Measurements from ENCODE around the gene LILRB3.
A peak's percentile ranks its signal among the peaks of the same experiment; 100 is the strongest.
"Not testable (repeated sequence)": the region's sequence is repeated elsewhere in the genome, so short reads cannot be mapped to it uniquely, and the experiment has no call there.

LILRB3 gene

GRCh38 chr19:54183431-54183830, 39.4 kb downstream of the LILRB3 start:
- Histone ChIP-seq H3K27ac (ENCODE audit: low read length) (no peak overlapping the region), H3K36me3 (ENCODE audit: insufficient read depth, low read depth, low read length) (peaks cover 42% of the 10 kb centered on the region), H3K4me1 (ENCODE audit: insufficient read depth, low read length) (no peaks in the 10 kb centered on the region; the same call in 1 of the 2 replicates), H3K27me3 (ENCODE audit: insufficient read depth, low read length) (no peaks in the 10 kb centered on the region), H3K4me3 (ENCODE audit: low read length) (no peak overlapping the region), H3K9me3 (ENCODE audit: insufficient read depth, low read depth, low read length) (no peaks in the 10 kb centered on the region), H3K9ac (ENCODE audit: low read depth, low read length) (no peak overlapping the region)

GRCh38 chr19:54181894-54182293, 40.9 kb downstream of the LILRB3 start:
- not testable (repeated sequence) for H3K27me3 ChIP-seq (ENCODE audit: insufficient read depth, low read length); H3K4me3 ChIP-seq (ENCODE audit: low read length); H3K4me1 ChIP-seq (ENCODE audit: insufficient read depth, low read length); H3K9ac ChIP-seq (ENCODE audit: low read depth, low read length); H3K9me3 ChIP-seq (ENCODE audit: insufficient read depth, low read depth, low read length); H3K27ac ChIP-seq (ENCODE audit: low read length)
- H3K36me3 ChIP-seq (ENCODE audit: insufficient read depth, low read depth, low read length) = peaks cover 41% of the 10 kb centered on the region

GRCh38 chr19:54180691-54181091, 42.1 kb downstream of the LILRB3 start:
- Histone ChIP-seq H3K27ac (ENCODE audit: low read length) (no peak overlapping the region), H3K9ac (ENCODE audit: low read depth, low read length) (no peak overlapping the region), H3K36me3 (ENCODE audit: insufficient read depth, low read depth, low read length) (peaks cover 40% of the 10 kb centered on the region), H3K27me3 (ENCODE audit: insufficient read depth, low read length) (no peaks in the 10 kb centered on the region), H3K4me1 (ENCODE audit: insufficient read depth, low read length) (no peaks in the 10 kb centered on the region), H3K4me3 (ENCODE audit: low read length) (no peak overlapping the region), H3K9me3 (ENCODE audit: insufficient read depth, low read depth, low read length) (no peaks in the 10 kb centered on the region)

GRCh38 chr19:54179921-54180461, 42.8 kb downstream of the LILRB3 start:
- H3K36me3 ChIP-seq (ENCODE audit: insufficient read depth, low read depth, low read length) = peaks cover 35% of the 10 kb centered on the region
- no peak overlapping the region for H3K4me3 ChIP-seq (ENCODE audit: low read length)
- H3K9ac ChIP-seq (ENCODE audit: low read depth, low read length) = no peak overlapping the region
- H3K9me3 ChIP-seq (ENCODE audit: insufficient read depth, low read depth, low read length) = no peaks in the 10 kb centered on the region
- no peak overlapping the region for H3K27ac ChIP-seq (ENCODE audit: low read length)
- no peaks in the 10 kb centered on the region for H3K4me1 ChIP-seq (ENCODE audit: insufficient read depth, low read length)
- no peaks in the 10 kb centered on the region for H3K27me3 ChIP-seq (ENCODE audit: insufficient read depth, low read length)

- Histone ChIP-seq H3K27ac (ENCODE audit: low read length) (no peak overlapping the region), H3K9me3 (ENCODE audit: insufficient read depth, low read depth, low read length) (no peaks in the 10 kb centered on the region), H3K36me3 (ENCODE audit: insufficient read depth, low read depth, low read length) (peaks cover 35% of the 10 kb centered on the region), H3K27me3 (ENCODE audit: insufficient read depth, low read length) (no peaks in the 10 kb centered on the region), H3K4me3 (ENCODE audit: low read length) (no peak overlapping the region), H3K9ac (ENCODE audit: low read depth, low read length) (no peak overlapping the region), H3K4me1 (ENCODE audit: insufficient read depth, low read length) (no peaks in the 10 kb centered on the region)
These were observed 43.5 kb downstream of the LILRB3 start for GRCh38 chr19:54179262-54179852.

GRCh38 chr19:54178581-54179261, 44.1 kb downstream of the LILRB3 start:
- no peak overlapping the region for H3K27ac ChIP-seq (ENCODE audit: low read length)
- H3K4me3 ChIP-seq (ENCODE audit: low read length) = no peak overlapping the region
- no peaks in the 10 kb centered on the region for H3K27me3 ChIP-seq (ENCODE audit: insufficient read depth, low read length)
- no peaks in the 10 kb centered on the region for H3K9me3 ChIP-seq (ENCODE audit: insufficient read depth, low read depth, low read length)
- no peak overlapping the region for H3K9ac ChIP-seq (ENCODE audit: low read depth, low read length)
- H3K36me3 ChIP-seq (ENCODE audit: insufficient read depth, low read depth, low read length) = peaks cover 35% of the 10 kb centered on the region
- no peaks in the 10 kb centered on the region for H3K4me1 ChIP-seq (ENCODE audit: insufficient read depth, low read length)

GRCh38 chr19:54173951-54174834, 48.6 kb downstream of the LILRB3 start:
- Histone ChIP-seq H3K4me3 (ENCODE audit: low read length) (no peak overlapping the region), H3K27me3 (ENCODE audit: insufficient read depth, low read length) (no peaks in the 10 kb centered on the region), H3K36me3 (ENCODE audit: insufficient read depth, low read depth, low read length) (peaks cover 16% of the 10 kb centered on the region), H3K4me1 (ENCODE audit: insufficient read depth, low read length) (peaks cover 3% of the 10 kb centered on the region; the same call in 1 of the 2 replicates), H3K9ac (ENCODE audit: low read depth, low read length) (no peak overlapping the region), H3K9me3 (ENCODE audit: insufficient read depth, low read depth, low read length) (no peaks in the 10 kb centered on the region), H3K27ac (ENCODE audit: low read length) (no peak overlapping the region)

DNA sequence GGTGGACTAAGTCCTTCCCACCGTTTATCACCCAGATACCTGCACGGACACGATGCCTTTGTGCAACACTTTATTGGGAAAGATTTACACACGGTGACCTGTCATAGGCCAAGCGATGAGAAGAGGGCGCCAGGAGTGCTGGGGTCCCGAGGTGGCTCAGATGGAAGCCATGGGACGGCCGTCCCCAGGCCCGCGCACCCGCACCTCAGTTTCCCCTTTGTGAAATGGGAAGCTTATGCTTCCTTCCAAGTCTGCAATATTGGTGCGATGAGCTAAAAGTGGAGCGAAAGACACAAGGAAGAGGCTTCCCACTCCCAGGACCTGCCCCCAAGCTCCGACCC, 49.5 kb downstream of the LILRB3 start:
- Histone ChIP-seq H3K36me3 (ENCODE audit: insufficient read depth, low read depth, low read length) (peaks cover 10% of the 10 kb centered on the region), H3K27ac (ENCODE audit: low read length) (no peak overlapping the region), H3K4me1 (ENCODE audit: insufficient read depth, low read length) (peaks cover 3% of the 10 kb centered on the region; the same call in 1 of the 2 replicates), H3K4me3 (ENCODE audit: low read length) (peak overlapping the region; percentile 63; the same call in 1 of the 2 replicates), H3K9ac (ENCODE audit: low read depth, low read length) (no peak overlapping the region), H3K27me3 (ENCODE audit: insufficient read depth, low read length) (no peaks in the 10 kb centered on the region), H3K9me3 (ENCODE audit: insufficient read depth, low read depth, low read length) (no peaks in the 10 kb centered on the region)

GRCh38 chr19:54172471-54173358, 50.1 kb downstream of the LILRB3 start, which contains the start of gene TMC4:
TSS of gene TMC4 (minus strand) at chr19:54173160. CDS start at chr19:54173117, 43 bp downstream.
- Histone ChIP-seq H3K9ac (ENCODE audit: low read depth, low read length) (peak within 1 kb of the TSS; percentile 52; the same call in 1 of the 2 replicates), H3K27ac (ENCODE audit: low read length) (peak within 1 kb of the TSS; percentile 32), H3K4me3 (ENCODE audit: low read length) (peak within 1 kb of the TSS; percentile 63), H3K36me3 (ENCODE audit: insufficient read depth, low read depth, low read length) (peaks cover 7% of the 10 kb centered on the region), H3K9me3 (ENCODE audit: insufficient read depth, low read depth, low read length) (no peaks in the 10 kb centered on the region), H3K4me1 (ENCODE audit: insufficient read depth, low read length) (peaks cover 3% of the 10 kb centered on the region; the same call in 1 of the 2 replicates), H3K27me3 (ENCODE audit: insufficient read depth, low read length) (no peaks in the 10 kb centered on the region)

GRCh38 chr19:54171736-54172431, 50.9 kb downstream of the LILRB3 start:
- not testable (repeated sequence) for H3K4me3 ChIP-seq (ENCODE audit: low read length); H3K9me3 ChIP-seq (ENCODE audit: insufficient read depth, low read depth, low read length); H3K36me3 ChIP-seq (ENCODE audit: insufficient read depth, low read depth, low read length); H3K4me1 ChIP-seq (ENCODE audit: insufficient read depth, low read length); H3K27me3 ChIP-seq (ENCODE audit: insufficient read depth, low read length); H3K9ac ChIP-seq (ENCODE audit: low read depth, low read length); H3K27ac ChIP-seq (ENCODE audit: low read length)
